ENCODE results near the gene STARD3. TPM values are rescaled to one million over a fixed set of nuclear protein-coding genes. Genes with fewer than 3 reads are reported as not detected.

The STARD3 gene
- total and polyA plus RNA-seq, 9 of the 15 experiments (the other 6 are each of a cell fraction or from before 2014, with no cell fraction given), result 0.63 to 87.0 (median 46.0) TPM

GRCh38 chr17:39605492-39606433 lies 31.2 kb upstream of the STARD3 start:
- DNase-seq (ENCODE audit: extremely low read depth in 1 of 4, low spot score in 3 of 4) (no peak), FAIRE-seq (no peak), ATAC-seq (no peak)
- Histone ChIP-seq H3K79me2 (ENCODE audit: control insufficient read depth, insufficient read depth, low read length) (no peaks in the 10 kb centered on the region), H3K9ac (ENCODE audit: insufficient read depth in 1 of 2, low read depth in 2 of 2, low read length in 2 of 2) (no peak overlapping the region), H4K20me1 (replicated peaks; ENCODE audit: control insufficient read depth, insufficient read depth, low read length) (peaks cover 9% of the 10 kb centered on the region), H3K4me1 (replicated peaks in 1 of 2; ENCODE audit: control insufficient read depth in 2 of 2, insufficient read depth in 2 of 2, low read length in 2 of 2) (peaks cover 4 to 43% of the 10 kb centered on the region in 2 experiments; a peak in 3 of 5 replicates), H3K4me3 (no peak overlapping the region), H3K27me3 (ENCODE audit: control insufficient read depth in 2 of 2, insufficient read depth in 2 of 2, low read length in 2 of 2) (peaks cover 40 to 57% of the 10 kb centered on the region in 2 experiments), H3K4me2 (ENCODE audit: insufficient read depth, low read length) (no peak overlapping the region), H2AFZ (ENCODE audit: low read depth, low read length) (no peak overlapping the region), H3K36me3 (ENCODE audit: control insufficient read depth, insufficient read depth, low read length) (no peaks in the 10 kb centered on the region), H3K9me3 (replicated peaks; ENCODE audit: control insufficient read depth, insufficient read depth, low read depth, low read length) (no peaks in the 10 kb centered on the region), H3K27ac (ENCODE audit: extremely low read depth, low read depth, low read length) (no peak overlapping the region), H3K9me1 (ENCODE audit: control insufficient read depth, insufficient read depth, low read length) (no peaks in the 10 kb centered on the region)
- no peak for TF ChIP-seq ZNF324 (CRISPR knock-in tag; IDR thresholded peaks at IDR 0.05)
- in situ Hi-C loops (cut with MboI) (no loop called here), intact Hi-C loops (cut with micrococcal nuclease) (no loop called here)
- WGBS (ENCODE audit: insufficient coverage, low coverage, missing lambda C conversion rate), result 57% methylated on average over 88 of the region's 102 CpGs
- ChIA-PET POLR2A (interaction anchor here (0.6 to 0.7 kb wide), 2 partner anchors 26 to 682 kb away, joined by 3 to 4 read pairs; no protein-coding TSS in a partner anchor), CTCF (ENCODE audit: low intra/inter-chr PET ratio) (no interaction called here)
- no TSS peak for BruUV-seq (replicated peaks)

GRCh38 chr17:39606434-39607056 lies 30.4 kb upstream of the STARD3 start:
- no peak overlapping the region for H3K9ac ChIP-seq (ENCODE audit: insufficient read depth in 1 of 2, low read depth in 2 of 2, low read length in 2 of 2)
- H3K27me3 ChIP-seq (ENCODE audit: control insufficient read depth in 2 of 2, insufficient read depth in 2 of 2, low read length in 2 of 2), result peaks cover 32 to 49% of the 10 kb centered on the region in 2 experiments
- FAIRE-seq, result no peak
- in situ Hi-C loops (cut with MboI) (no loop called here), intact Hi-C loops (cut with micrococcal nuclease) (no loop called here)
- 5% methylated on average over 22 of the region's 66 CpGs for WGBS (ENCODE audit: insufficient coverage, low coverage, missing lambda C conversion rate)
- no peaks in the 10 kb centered on the region for H3K36me3 ChIP-seq (ENCODE audit: control insufficient read depth, insufficient read depth, low read length)
- no peak overlapping the region for H2AFZ ChIP-seq (ENCODE audit: low read depth, low read length)
- ChIA-PET CTCF (ENCODE audit: low intra/inter-chr PET ratio) (no interaction called here), POLR2A (interaction anchor here (0.6 kb wide), 1 partner anchor 682 kb away, joined by 4 read pairs; no protein-coding TSS in a partner anchor)
- ATAC-seq, result no peak
- peaks cover 9% of the 10 kb centered on the region; the same call in 1 of the 2 replicates for H4K20me1 ChIP-seq (replicated peaks; ENCODE audit: control insufficient read depth, insufficient read depth, low read length)
- BruUV-seq (replicated peaks), result no TSS peak
- no peaks in the 10 kb centered on the region for H3K9me3 ChIP-seq (replicated peaks; ENCODE audit: control insufficient read depth, insufficient read depth, low read depth, low read length)
- H3K79me2 ChIP-seq (ENCODE audit: control insufficient read depth, insufficient read depth, low read length), result no peaks in the 10 kb centered on the region
- DNase-seq (ENCODE audit: extremely low read depth in 1 of 4, low spot score in 3 of 4), result no peak
- no peak overlapping the region for H3K4me2 ChIP-seq (ENCODE audit: insufficient read depth, low read length)
- no peaks in the 10 kb centered on the region for H3K9me1 ChIP-seq (ENCODE audit: control insufficient read depth, insufficient read depth, low read length)
- H3K27ac ChIP-seq (ENCODE audit: extremely low read depth, low read depth, low read length), result no peak overlapping the region
- H3K4me3 ChIP-seq, result no peak overlapping the region
- H3K4me1 ChIP-seq (replicated peaks in 1 of 2; ENCODE audit: control insufficient read depth in 2 of 2, insufficient read depth in 2 of 2, low read length in 2 of 2), result peaks cover 4 to 43% of the 10 kb centered on the region in 2 experiments; a peak in 3 of 5 replicates
- TF ChIP-seq TRIM28 (IDR thresholded peaks at IDR 0.05) (no peak), FOXJ3 (CRISPR knock-in tag; IDR thresholded peaks at IDR 0.05) (no peak), SAP30 (IDR thresholded peaks at IDR 0.05; ENCODE audit: borderline replicate concordance, insufficient read depth, low read depth, low read length, poor library complexity, severe bottlenecking) (no peak), VEZF1 (CRISPR knock-in tag; IDR thresholded peaks at IDR 0.05) (no peak), RNF219 (CRISPR knock-in tag; IDR thresholded peaks at IDR 0.05) (no peak), ZNF696 (CRISPR knock-in tag; conservative IDR thresholded peaks at IDR 0.05) (no peak)
